Measurements from ENCODE around the gene ADAMTS9. TPM values are rescaled to one million over a fixed set of nuclear protein-coding genes. Genes with fewer than 3 reads are reported as not detected.

ADAMTS9 gene
- total and polyA plus RNA-seq, 2 donors (not counting 3 experiments of a cell fraction or from before 2014, with no cell fraction given): 6.5 to 23.9 TPM

DNA sequence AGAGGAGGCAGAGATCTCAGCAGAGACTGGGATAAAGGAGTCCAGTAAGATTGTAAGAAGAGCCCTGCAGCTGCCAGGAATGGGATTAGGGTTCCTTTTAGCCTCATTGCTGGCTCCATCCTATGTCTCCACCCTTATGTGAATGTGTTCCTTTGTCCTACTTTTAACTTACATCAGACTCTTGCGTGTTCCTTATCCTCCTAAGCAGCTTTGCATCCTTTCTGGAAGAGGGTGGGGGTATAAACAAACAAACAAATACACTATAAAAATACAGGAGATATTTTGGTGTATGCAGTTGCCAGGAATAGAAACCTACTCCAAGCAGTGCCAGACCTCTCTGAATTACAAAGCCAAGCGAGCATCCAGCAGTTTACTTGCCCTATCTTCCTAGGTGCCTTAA lies 194.7 kb downstream of the ADAMTS9 start:
- H3K4me3 ChIP-seq (replicated peaks in 1 of 3; ENCODE audit: insufficient read depth in 1 of 3, low read depth in 1 of 3, low read length in 3 of 3): no peak overlapping the region
- H3K9ac ChIP-seq (replicated peaks; ENCODE audit: extremely low read depth, insufficient read depth, low read length): no peak overlapping the region
- DNase-seq (ENCODE audit: low read depth, low spot score) (no peak), FAIRE-seq (no peak)
- no peaks in the 10 kb centered on the region for H3K79me2 ChIP-seq (ENCODE audit: control insufficient read depth, insufficient read depth, low read length)
- H3K27ac ChIP-seq (ENCODE audit: insufficient read depth, low read depth, low read length): no peak overlapping the region
- no peaks in the 10 kb centered on the region for H3K9me1 ChIP-seq (replicated peaks; ENCODE audit: control insufficient read depth, extremely low read depth, insufficient read depth, low read length)
- intact Hi-C loops (cut with micrococcal nuclease): no loop called here
- ChIA-PET POLR2A (no interaction called here), CTCF (no interaction called here)
- H3K36me3 ChIP-seq (ENCODE audit: control insufficient read depth in 2 of 2, extremely low read depth in 1 of 2, insufficient read depth in 2 of 2, low read length in 2 of 2): no peaks in the 10 kb centered on the region
- dilution Hi-C loops (cut with MboI; ENCODE audit: extremely low pct_ligation_motif_present, low sequenced_read_pairs): no loop called here
- no TSS peak for BruUV-seq (replicated peaks)
- no peaks in the 10 kb centered on the region for H3K9me3 ChIP-seq (replicated peaks; ENCODE audit: control insufficient read depth, insufficient read depth, low read length)
- H3K4me2 ChIP-seq (ENCODE audit: insufficient read depth, low read length): no peak overlapping the region
- H2AFZ ChIP-seq (ENCODE audit: low read depth, low read length): no peak overlapping the region
- H4K20me1 ChIP-seq (replicated peaks; ENCODE audit: control insufficient read depth, extremely low read depth, insufficient read depth, low read length): no peaks in the 10 kb centered on the region
- peaks cover 60 to 62% of the 10 kb centered on the region in 2 experiments for H3K27me3 ChIP-seq (ENCODE audit: control insufficient read depth in 2 of 2, insufficient read depth in 2 of 2, low read length in 2 of 2)
- no peaks in the 10 kb centered on the region for H3K4me1 ChIP-seq (ENCODE audit: control insufficient read depth, extremely low read depth, insufficient read depth, low read length)
- TF ChIP-seq POLR2AphosphoS5 (IDR thresholded peaks at IDR 0.05; ENCODE audit: insufficient read depth, low read depth, low read length) (no peak), JUN (IDR thresholded peaks at IDR 0.05; ENCODE audit: borderline replicate concordance, insufficient read depth, insufficient read length, low read depth) (no peak), POLR2A (IDR thresholded peaks at IDR 0.05; ENCODE audit: low read depth, low read length) (no peak), MYC (IDR thresholded peaks at IDR 0.05; ENCODE audit: low read depth, low read length) (no peak), GATA2 (IDR thresholded peaks at IDR 0.05; ENCODE audit: insufficient read depth, insufficient read length, low read depth, low read length) (no peak), EZH2 (IDR thresholded peaks at IDR 0.05; ENCODE audit: borderline replicate concordance, low read depth, low read length, severe bottlenecking) (no peak), FOS (IDR thresholded peaks at IDR 0.05; ENCODE audit: borderline replicate concordance, insufficient read depth, low read length) (no peak)
- TF ChIP-seq, protein P1, sequence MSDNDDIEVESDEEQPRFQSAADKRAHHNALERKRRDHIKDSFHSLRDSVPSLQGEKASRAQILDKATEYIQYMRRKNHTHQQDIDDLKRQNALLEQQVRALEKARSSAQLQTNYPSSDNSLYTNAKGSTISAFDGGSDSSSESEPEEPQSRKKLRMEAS (IDR thresholded peaks at IDR 0.05; ENCODE audit: insufficient read depth, insufficient read length): no peak
- TF ChIP-seq, protein P2, sequence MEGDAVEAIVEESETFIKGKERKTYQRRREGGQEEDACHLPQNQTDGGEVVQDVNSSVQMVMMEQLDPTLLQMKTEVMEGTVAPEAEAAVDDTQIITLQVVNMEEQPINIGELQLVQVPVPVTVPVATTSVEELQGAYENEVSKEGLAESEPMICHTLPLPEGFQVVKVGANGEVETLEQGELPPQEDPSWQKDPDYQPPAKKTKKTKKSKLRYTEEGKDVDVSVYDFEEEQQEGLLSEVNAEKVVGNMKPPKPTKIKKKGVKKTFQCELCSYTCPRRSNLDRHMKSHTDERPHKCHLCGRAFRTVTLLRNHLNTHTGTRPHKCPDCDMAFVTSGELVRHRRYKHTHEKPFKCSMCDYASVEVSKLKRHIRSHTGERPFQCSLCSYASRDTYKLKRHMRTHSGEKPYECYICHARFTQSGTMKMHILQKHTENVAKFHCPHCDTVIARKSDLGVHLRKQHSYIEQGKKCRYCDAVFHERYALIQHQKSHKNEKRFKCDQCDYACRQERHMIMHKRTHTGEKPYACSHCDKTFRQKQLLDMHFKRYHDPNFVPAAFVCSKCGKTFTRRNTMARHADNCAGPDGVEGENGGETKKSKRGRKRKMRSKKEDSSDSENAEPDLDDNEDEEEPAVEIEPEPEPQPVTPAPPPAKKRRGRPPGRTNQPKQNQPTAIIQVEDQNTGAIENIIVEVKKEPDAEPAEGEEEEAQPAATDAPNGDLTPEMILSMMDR (IDR thresholded peaks at IDR 0.05; ENCODE audit: extremely low read depth in 1 of 2, insufficient read depth in 1 of 2, low read depth in 1 of 2, low read length in 2 of 2): no peak
